ENCODE measurements around the gene RABEP1.

- TF ChIP-seq CTCF (IDR thresholded peaks at IDR 0.05) (no peak), POLR2A (IDR thresholded peaks at IDR 0.05) (no peak)
Observed at GRCh38 chr17:5297245-5297644, 15.2 kb downstream of the RABEP1 start.

All from uterus (tissue), 2 donors.